Activated CD4-positive, alpha-beta T cell treated with anti-CD3 and anti-CD28 coated beads, Interleukin-2, amount 50 U/mL, for 24 hours (primary cell): ENCODE measurements around the gene KIF1A.

ENCODE experiments used
- DNase-seq, 2 donors: peaks; one replicate each; pipeline ENCODE4 v3.0.0-alpha.2; 2020; ENCODE audit warnings: low read depth in 1 of 2, low spot score in 1 of 2

KIF1A gene

DNA sequence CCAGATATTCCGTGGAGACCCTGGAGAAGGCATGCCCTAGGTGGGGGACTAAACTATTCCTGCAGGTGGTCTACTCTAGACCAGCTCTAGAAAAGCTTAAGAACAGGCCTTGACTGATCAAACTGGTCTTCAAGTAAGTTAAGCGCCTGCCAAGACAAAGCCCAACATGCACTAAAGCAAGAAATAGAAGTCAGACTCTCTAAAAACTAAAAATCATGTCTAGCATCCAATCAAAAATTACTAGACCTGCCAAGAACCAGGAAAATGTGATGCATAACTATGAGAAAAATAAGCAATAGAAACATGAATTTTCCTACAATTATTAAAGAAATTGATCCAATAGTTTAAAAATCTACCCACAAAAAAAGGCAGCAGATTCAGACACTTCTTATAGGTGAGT, 13.6 kb downstream of the KIF1A start:
- no peak for DNase-seq

DNA sequence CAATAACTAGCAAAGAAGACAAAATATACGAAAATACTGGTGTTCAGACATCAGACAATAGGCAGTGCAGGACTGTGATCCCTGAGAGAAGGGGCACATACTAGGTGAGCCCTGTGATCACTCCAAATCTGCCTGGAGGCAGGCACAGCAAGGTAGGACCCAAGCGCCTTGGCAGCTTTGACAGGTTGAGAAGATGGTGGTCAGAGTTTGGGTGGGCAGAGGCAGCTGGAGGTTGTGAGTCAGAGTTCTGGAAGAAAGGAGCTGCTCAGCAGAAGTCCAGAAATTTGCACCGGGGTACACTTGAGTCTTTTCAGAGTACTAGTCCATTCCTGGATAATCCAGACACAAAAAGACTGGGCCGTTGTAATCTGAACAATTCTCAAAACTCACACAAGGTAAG, 14.0 kb downstream of the KIF1A start:
- DNase-seq, result no peak

DNA sequence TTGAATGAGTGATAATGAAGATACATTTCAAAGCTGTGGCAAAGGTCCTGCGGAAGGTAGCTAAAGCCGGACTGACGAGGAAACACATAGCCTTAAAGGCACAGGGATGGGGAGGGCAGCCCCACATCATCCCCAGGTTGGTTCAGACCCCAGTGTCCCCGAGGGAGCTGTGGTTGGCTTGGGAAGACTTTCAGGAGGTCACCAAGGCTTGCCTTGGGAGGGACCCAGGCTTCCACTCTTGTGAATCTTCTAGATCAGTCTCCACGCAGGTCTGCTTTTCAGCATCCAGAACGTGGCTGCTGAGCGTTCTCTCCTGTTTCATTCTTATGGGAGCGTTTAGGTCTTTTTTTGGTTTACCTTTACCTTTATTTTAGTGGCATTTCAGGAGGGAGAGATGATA, 16.8 kb downstream of the KIF1A start:
- no peak for DNase-seq

DNA sequence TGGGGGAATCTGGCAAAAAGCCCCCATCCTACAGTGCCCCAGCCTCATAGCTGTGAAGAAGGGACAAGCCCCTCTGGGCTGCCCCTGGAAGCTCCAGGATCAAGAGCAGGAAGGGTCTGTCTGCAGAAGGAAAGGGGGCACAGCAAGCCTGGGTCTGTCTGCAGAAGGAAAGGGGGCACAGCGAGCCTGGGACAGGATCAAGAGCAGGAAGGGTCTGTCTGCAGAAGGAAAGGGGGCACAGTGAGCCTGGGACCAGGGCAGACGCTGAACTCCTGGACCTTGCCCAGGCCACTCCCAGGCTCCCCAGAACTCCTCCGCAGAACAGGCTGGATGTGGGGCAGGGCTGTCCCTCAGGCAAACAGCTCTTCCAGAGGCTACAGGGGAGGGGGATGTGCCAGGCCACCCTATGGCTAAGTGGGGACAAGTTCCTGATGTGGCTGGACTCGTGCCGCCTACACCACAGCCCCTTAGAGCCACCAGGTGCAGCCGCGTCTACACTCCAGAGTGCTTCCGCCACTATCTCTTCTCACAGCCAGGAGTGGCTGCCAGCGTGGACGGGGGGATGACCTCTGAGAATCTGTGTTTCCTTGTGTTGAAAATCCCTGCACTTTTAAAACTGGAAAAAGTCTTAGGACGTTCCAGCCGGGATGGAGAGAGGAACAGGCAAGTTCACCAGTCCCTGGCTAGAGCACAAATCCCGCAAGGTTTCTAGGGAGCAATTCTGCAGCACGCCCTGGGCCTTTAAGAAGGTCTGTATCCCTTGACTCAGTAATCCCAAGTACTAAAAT, 20.8 kb downstream of the KIF1A start:
- no peak for DNase-seq

DNA sequence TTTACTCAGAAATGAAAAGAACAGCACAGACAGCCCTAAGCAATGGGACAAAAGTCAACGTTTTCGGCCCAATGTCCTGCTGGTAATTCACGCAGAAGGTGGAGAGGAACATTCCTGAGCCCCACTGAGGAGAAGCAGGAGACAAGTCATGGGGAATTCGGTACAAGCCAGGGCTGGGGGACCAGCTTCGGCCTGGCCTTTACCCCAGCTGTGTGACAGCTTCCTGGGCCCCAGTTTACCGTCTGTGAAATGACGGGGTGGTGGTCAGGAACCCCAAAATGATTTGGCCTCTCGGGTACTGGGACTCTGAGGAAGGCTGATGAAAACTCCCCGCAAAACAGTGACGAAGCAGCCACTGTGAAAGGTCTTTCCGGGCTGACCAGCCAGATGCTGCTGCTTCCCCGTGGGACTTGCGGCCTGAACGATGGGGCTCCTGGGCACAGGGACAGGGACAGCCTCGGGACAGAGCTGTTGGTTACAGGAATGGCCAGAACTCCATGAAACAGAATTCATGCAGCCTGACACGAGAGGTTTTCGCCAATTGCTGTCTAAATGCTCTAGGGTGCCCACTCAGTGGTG, 21.6 kb downstream of the KIF1A start:
- DNase-seq, result no peak

- no peak for DNase-seq
Observed at GRCh38 chr2:240797914-240798313, 22.1 kb downstream of the KIF1A start.

GRCh38 chr2:240797500-240797895, 22.5 kb downstream of the KIF1A start:
- DNase-seq, result no peak

DNA sequence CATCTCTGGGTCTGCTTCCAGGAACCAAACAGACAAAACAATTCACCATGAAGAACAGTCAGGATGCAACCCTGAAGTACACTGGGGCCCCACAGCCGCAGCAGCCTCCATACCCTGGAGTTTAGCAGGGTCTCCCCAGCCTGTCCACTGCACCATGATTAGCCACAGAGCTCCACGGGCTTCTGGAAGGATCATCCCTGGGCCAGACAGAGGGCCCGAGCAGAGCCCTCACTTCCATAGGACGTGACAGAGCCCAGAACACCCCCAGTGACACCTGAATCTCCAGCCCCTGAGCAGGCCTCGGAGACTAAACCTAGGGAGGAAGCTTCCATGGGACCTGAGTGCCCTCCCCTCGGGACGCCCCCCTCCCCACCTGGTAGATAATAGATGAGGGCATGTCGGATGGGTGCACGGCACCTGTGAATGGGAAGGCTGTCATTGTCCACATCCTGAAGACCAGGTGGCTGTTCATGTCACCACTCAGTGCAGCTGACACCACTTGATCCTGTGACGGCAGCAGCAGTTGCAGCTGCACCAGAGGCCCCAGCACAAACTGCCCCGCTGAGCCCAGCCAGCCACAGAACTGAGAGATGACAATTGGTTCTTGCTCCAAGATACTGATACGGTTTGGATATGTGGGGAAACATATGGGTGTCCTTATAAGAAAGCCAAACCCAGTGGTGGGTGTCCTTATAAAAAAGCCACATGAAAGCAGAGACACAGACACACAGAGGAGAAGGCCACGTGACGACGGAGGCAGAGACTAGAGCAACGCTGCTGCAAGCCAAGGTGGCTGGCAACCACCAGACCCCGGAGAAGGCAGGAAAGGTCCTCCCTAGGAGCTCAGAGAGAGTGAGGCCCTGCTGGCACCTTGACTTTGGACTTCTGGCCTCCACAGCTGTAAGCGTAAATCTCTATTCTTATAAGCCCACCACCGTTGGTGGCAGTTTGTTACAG, 23.2 kb downstream of the KIF1A start:
- DNase-seq, result no peak

DNA sequence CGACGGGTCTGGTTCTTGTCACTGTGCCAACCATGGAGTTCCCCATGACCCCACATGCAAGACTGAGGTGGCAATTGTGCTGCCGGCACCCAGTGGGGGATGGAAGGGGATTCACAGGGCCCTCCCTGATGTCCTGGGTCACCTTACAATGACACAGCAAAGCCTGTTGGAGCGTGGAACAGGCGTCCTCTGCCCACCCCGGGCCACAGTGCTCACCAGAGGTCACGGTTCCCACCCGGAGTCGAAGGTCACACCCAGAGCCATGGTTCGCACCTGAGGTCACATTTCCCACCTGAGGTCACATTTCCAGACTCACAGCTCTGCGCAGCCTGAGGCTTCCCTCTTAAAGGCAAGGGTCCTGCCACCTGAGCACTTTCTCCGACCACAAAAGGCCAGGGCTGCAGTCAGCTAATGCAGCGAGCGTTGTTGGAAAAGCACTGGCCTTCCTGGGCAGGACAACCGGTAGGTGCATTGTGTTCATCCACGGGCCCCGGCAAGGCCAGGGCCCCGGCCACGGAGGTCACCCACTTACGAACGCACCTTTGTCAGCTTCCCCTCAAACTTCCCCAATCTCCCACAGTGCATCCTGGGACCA, 24.0 kb downstream of the KIF1A start:
- DNase-seq, result no peak

DNA sequence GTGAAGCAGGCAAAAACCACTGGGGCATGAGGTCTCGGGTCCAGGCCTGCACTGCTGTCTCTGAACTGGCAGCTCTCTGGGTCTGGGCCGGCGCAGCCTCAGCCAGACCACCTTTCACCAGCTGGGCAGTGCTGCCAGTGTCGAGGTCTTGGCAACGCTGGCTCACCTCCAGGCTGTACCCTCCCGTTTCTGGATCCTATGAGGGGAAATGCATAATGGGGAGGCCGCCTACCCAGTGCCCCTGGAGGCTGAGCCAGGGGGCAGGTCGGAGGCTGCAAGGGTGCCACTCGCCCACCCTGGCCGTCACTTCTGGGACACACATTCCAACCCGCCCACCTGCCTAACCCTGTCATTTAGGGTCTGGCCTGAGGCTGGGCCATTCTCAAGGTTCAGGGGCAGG, 24.6 kb downstream of the KIF1A start:
- no peak for DNase-seq

- DNase-seq, result no peak
Observed at GRCh38 chr2:240794178-240794721, 25.8 kb downstream of the KIF1A start.

DNA sequence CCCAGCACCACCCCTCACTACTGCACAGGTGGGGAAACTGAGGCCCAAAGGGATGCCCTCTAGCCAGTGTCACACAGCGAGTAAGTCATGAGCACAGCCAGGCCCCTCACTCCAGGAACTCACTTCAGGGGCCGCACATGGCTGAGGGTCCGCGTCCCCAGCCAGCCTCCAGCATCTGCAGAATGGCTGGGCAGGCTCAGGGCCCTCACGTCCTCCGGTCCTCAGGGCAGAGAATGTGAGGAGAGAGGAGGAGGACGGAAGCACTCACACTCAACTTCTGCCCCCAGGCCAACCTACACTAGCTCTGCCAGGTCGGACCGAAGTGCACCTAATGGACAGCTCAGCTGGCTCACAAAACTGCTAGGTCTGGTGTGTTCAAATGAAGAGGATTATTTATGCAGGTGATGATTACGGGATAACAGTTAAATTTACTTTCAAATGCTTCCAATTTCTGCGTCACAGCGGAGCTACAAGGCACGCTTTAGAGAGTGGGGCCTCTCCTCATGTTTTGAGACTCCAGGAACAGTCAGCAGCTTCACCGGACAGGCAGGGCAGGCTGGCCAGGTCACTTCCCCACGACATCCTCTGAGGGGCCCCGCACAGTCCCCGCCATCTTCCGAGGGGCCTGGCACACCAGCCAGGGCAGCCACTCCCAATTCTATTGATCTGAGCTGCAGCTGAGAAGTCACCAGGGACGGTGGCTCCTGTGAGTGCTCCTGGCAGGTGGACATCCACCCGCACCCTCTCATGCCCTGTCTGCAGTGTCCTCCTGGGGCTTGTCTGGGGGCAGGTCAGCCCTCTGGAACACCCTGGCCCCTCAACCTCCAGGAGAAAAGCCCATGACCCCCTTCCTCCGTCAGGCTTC, 26.5 kb downstream of the KIF1A start:
- no peak for DNase-seq

GRCh38 chr2:240792629-240793312, 27.2 kb downstream of the KIF1A start:
- DNase-seq, result no peak

DNA sequence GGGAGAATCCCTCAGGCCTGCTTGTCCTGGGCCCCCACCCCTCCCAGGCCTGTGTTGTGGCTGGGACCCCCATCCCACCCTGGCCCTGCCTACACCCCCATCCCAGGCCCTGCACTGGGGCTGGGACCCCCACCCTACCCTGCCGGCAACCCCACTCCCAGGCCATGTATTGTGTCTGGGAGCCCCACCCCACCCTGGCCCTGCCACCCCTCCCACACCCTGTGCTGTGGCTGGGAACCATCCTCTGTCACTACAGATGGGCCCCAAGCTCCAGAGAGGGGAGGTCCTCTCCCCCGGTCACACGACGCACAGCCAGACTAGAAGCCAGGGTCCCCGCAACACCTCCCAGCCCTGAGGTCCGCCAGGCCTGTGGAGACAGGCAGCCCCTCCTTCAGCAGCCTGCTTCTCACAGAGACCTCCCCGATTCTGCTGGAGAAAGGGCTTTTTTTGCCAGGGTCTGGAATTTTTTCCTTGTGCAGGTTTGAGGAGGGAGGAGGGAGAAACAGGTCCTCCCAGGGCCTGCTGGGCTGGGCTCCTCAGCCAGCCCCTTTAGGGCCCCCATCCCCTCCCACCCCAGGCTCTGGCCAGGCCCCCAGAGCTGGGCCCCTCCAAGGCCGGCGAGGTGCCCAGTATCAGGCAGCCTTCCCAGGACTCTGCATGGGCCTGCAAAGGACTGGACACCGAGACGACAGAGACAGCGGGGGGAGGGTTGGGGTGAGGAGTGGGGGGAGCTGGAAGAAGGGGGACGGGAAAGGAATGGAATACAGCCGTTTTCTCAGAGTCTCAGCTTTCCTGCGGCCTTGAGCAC, 28.0 kb downstream of the KIF1A start:
- DNase-seq, result no peak

GRCh38 chr2:240791221-240791800, 28.7 kb downstream of the KIF1A start:
- no peak for DNase-seq

- DNase-seq, result no peak
Observed at GRCh38 chr2:240790370-240791220, 29.4 kb downstream of the KIF1A start.

- DNase-seq, result no peak
Observed at GRCh38 chr2:240789501-240790369, 30.3 kb downstream of the KIF1A start.
